ENCODE data around the gene SCYGR5. TPM values are rescaled to one million over a fixed set of nuclear protein-coding genes. Genes with fewer than 3 reads are reported as not detected.
A peak's percentile ranks its signal among the peaks of the same experiment; 100 is the strongest.

Gene SCYGR5
- total and polyA plus RNA-seq, 3 experiments from 2014 or later = not detected

DNA sequence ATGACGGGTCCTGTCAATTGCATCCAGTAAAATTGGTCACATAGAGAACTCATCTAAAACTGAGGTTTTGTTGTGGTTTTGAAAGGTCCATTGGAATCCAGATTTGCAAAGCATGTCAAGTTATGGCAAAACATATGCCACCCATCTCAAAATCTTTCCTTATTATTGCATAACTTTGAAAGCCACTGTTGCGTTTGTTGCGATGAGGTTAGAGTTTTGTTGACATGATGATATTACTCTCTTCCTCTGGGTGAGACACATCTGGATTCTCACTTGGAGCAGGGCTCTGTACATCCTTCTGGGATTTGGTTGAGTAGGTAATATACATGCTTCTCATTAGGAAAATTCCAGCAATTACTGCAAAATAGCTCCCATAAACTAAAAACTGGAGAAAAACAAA, 20.6 kb downstream of the SCYGR5 start:
- no peaks in the 10 kb centered on the region for H3K4me1 Mint-ChIP-seq
- Histone ChIP-seq H3K4me1 (ENCODE audit: insufficient read depth, low read length) (no peaks in the 10 kb centered on the region), H3K36me3 (ENCODE audit: insufficient read depth, low read length) (no peaks in the 10 kb centered on the region), H3K27ac (ENCODE audit: low read depth, low read length) (no peak overlapping the region), H3K4me3 (ENCODE audit: low read length) (no peak overlapping the region), H3K9me3 (ENCODE audit: low read length) (no peaks in the 10 kb centered on the region), H3K27me3 (ENCODE audit: insufficient read depth, low read length, poor library complexity, severe bottlenecking) (no peaks in the 10 kb centered on the region)
- H3K27me3 Mint-ChIP-seq = peaks cover 1 to 47% of the 10 kb centered on the region in 2 donors
- CTCF ChIA-PET = no interaction called here
- peaks cover 0 to 1% (median 0%) of the 10 kb centered on the region in 5 donors for H3K9me3 Mint-ChIP-seq
- H3K4me3 Mint-ChIP-seq = no peak overlapping the region
- no peaks in the 10 kb centered on the region for H3K36me3 Mint-ChIP-seq
- DNase-seq = no peak
- POLR2A ChIA-PET = no interaction called here
- no peak overlapping the region for H3K27ac Mint-ChIP-seq

GRCh38 chr2:227696990-227697679, 30.5 kb downstream of the SCYGR5 start:
- peaks cover 6 to 14% of the 10 kb centered on the region in 2 donors for H3K27me3 Mint-ChIP-seq
- CTCF ChIA-PET = no interaction called here
- no peak overlapping the region for H3K4me3 Mint-ChIP-seq

DNA sequence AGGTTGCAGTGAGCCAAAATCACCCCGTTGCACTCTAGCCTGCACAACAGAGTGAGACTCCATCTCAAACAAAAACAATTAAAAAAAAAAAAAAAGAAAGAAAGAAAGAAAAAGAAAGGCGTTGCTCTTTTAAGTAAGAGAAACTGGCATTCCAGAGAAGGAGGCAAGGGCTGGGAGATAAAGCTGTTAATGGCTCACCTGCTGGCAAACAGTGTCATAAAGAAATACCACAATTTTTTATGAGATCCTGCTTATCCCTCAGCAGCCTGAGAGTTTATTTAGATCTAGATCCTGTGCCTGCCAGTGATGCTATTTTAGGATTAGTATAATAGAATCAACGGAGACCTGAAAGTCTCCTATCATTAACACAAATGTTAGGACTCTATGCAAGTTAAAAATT, 35.0 kb downstream of the SCYGR5 start:
- Histone ChIP-seq H3K36me3 (ENCODE audit: insufficient read depth, low read length) (no peaks in the 10 kb centered on the region), H3K27ac (ENCODE audit: low read depth, low read length) (no peak overlapping the region), H3K9me3 (ENCODE audit: low read length) (no peaks in the 10 kb centered on the region), H3K4me1 (ENCODE audit: insufficient read depth, low read length) (no peaks in the 10 kb centered on the region), H3K4me3 (ENCODE audit: low read length) (no peak overlapping the region), H3K27me3 (ENCODE audit: insufficient read depth, low read length, poor library complexity, severe bottlenecking) (no peaks in the 10 kb centered on the region)
- no peaks in the 10 kb centered on the region for H3K4me1 Mint-ChIP-seq
- H3K36me3 Mint-ChIP-seq = no peaks in the 10 kb centered on the region
- POLR2A ChIA-PET = no interaction called here
- CTCF ChIA-PET = no interaction called here
- H3K27me3 Mint-ChIP-seq = peaks cover 8 to 32% of the 10 kb centered on the region in 2 donors
- H3K4me3 Mint-ChIP-seq = no peak overlapping the region
- H3K9me3 Mint-ChIP-seq = peaks cover 0 to 15% (median 2%) of the 10 kb centered on the region in 5 donors
- no peak for DNase-seq
- peak overlapping the region in 2 of 8 donors; percentile 21 to 65 for H3K27ac Mint-ChIP-seq

More at GRCh38 chr2:227696990-227697679, 30.5 kb downstream of the SCYGR5 start:
- Histone ChIP-seq H3K4me1 (ENCODE audit: insufficient read depth, low read length) (no peaks in the 10 kb centered on the region), H3K9me3 (ENCODE audit: low read length) (no peaks in the 10 kb centered on the region), H3K36me3 (ENCODE audit: insufficient read depth, low read length) (no peaks in the 10 kb centered on the region), H3K27me3 (ENCODE audit: insufficient read depth, low read length, poor library complexity, severe bottlenecking) (no peaks in the 10 kb centered on the region), H3K27ac (ENCODE audit: low read depth, low read length) (no peak overlapping the region), H3K4me3 (ENCODE audit: low read length) (no peak overlapping the region)
- Mint-ChIP-seq H3K9me3 (peaks cover 0 to 10% (median 0%) of the 10 kb centered on the region in 5 donors), H3K4me1 (no peaks in the 10 kb centered on the region), H3K36me3 (no peaks in the 10 kb centered on the region), H3K27ac (no peak overlapping the region)
- DNase-seq = no peak
- POLR2A ChIA-PET = no interaction called here

DNA sequence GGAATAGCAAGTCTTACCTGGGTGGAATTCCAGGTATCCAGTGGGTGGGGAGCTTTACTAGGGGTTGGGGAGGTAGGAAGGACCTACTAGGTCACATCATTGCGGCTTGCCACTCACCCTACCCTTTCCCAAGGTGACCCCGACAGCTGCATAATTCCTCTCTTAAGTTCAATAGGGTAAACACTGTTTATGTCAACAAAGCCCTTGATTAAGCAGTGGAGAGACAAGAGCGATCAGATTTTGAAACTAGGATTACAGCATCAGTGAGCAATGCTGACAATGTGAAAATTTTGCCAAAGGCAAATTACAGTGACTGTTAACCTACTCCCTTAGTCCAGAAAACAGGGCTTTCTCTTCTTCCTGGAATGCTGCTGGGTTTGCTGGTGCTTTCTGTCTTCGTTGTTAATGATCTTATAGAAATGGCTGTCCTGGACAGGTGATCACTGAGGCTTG, 36.7 kb downstream of the SCYGR5 start:
- Histone ChIP-seq H3K27me3 (ENCODE audit: insufficient read depth, low read length, poor library complexity, severe bottlenecking) (no peaks in the 10 kb centered on the region), H3K36me3 (ENCODE audit: insufficient read depth, low read length) (no peaks in the 10 kb centered on the region), H3K27ac (ENCODE audit: low read depth, low read length) (no peak overlapping the region), H3K4me1 (ENCODE audit: insufficient read depth, low read length) (no peaks in the 10 kb centered on the region), H3K9me3 (ENCODE audit: low read length) (no peaks in the 10 kb centered on the region), H3K4me3 (ENCODE audit: low read length) (no peak overlapping the region)
- no peak overlapping the region for H3K27ac Mint-ChIP-seq
- ChIA-PET POLR2A (no interaction called here), CTCF (no interaction called here)
- no peaks in the 10 kb centered on the region for H3K36me3 Mint-ChIP-seq
- H3K4me3 Mint-ChIP-seq = no peak overlapping the region
- H3K4me1 Mint-ChIP-seq = no peaks in the 10 kb centered on the region
- H3K27me3 Mint-ChIP-seq = peaks cover 5 to 32% of the 10 kb centered on the region in 2 donors
- H3K9me3 Mint-ChIP-seq = peaks cover 0 to 15% (median 2%) of the 10 kb centered on the region in 5 donors
- DNase-seq = no peak

DNA sequence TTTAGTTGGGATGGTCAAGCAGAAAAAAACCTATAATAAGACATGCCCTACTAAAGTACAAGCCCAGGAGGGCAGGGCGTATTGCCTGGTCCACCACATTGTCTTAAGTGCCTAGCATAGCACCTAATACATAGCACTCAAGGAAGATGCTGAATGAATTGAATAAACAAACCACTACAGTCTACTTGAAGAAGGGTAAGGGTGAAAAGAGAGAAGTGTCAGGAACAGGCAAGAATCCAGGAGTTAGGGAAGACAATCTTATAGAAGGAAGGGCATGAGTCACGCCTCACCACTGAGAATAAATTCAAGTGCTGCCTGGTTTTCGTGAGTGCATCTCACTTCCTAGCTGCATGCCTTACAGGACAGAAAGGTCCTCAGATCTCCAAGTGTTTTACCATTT, 37.4 kb downstream of the SCYGR5 start:
- no peaks in the 10 kb centered on the region for H3K36me3 ChIP-seq (ENCODE audit: insufficient read depth, low read length)
- H3K4me1 ChIP-seq (ENCODE audit: insufficient read depth, low read length) = no peaks in the 10 kb centered on the region
- no peaks in the 10 kb centered on the region for H3K36me3 Mint-ChIP-seq
- no peak overlapping the region for H3K4me3 ChIP-seq (ENCODE audit: low read length)
- ChIA-PET POLR2A (no interaction called here), CTCF (no interaction called here)
- H3K4me1 Mint-ChIP-seq = no peaks in the 10 kb centered on the region
- no peak for DNase-seq
- no peaks in the 10 kb centered on the region for H3K9me3 ChIP-seq (ENCODE audit: low read length)
- peaks cover 0 to 15% (median 2%) of the 10 kb centered on the region in 5 donors for H3K9me3 Mint-ChIP-seq
- no peak overlapping the region for H3K27ac Mint-ChIP-seq
- no peaks in the 10 kb centered on the region for H3K27me3 ChIP-seq (ENCODE audit: insufficient read depth, low read length, poor library complexity, severe bottlenecking)
- H3K4me3 Mint-ChIP-seq = no peak overlapping the region
- H3K27ac ChIP-seq (ENCODE audit: low read depth, low read length) = no peak overlapping the region
- peaks cover 5 to 32% of the 10 kb centered on the region in 2 donors for H3K27me3 Mint-ChIP-seq

DNA sequence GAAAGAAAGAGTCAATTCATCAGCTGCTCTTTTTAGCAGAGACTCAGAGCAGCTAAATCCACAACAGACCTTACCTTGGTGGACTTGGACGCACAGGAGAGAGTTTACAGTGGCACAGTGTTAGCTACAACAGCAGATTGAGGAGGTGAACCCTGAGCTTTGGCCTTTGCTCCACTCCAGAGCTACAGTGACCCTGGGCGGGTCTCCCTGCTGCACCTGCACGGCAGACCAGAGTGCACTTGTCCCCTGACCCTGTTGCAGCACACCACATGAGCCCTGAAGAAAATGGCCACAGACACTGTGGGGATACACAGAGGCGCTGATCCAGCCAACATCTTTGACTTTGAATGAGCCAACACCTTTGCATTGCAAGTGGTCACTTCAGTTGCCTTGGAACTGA, 40.3 kb downstream of the SCYGR5 start:
- Mint-ChIP-seq H3K36me3 (no peaks in the 10 kb centered on the region), H3K27me3 (peaks cover 8 to 30% of the 10 kb centered on the region in 2 donors), H3K27ac (no peak overlapping the region), H3K4me1 (no peaks in the 10 kb centered on the region), H3K4me3 (no peak overlapping the region), H3K9me3 (peaks cover 0 to 10% (median 2%) of the 10 kb centered on the region in 5 donors)
- Histone ChIP-seq H3K9me3 (ENCODE audit: low read length) (no peaks in the 10 kb centered on the region), H3K27ac (ENCODE audit: low read depth, low read length) (no peak overlapping the region), H3K4me1 (ENCODE audit: insufficient read depth, low read length) (no peaks in the 10 kb centered on the region), H3K27me3 (ENCODE audit: insufficient read depth, low read length, poor library complexity, severe bottlenecking) (no peaks in the 10 kb centered on the region), H3K36me3 (ENCODE audit: insufficient read depth, low read length) (no peaks in the 10 kb centered on the region), H3K4me3 (ENCODE audit: low read length) (no peak overlapping the region)
- ChIA-PET POLR2A (no interaction called here), CTCF (no interaction called here)
- no peak for DNase-seq

- no peaks in the 10 kb centered on the region for H3K9me3 ChIP-seq (ENCODE audit: low read length)
- CTCF ChIA-PET = no interaction called here
- no peaks in the 10 kb centered on the region for H3K36me3 ChIP-seq (ENCODE audit: insufficient read depth, low read length)
- no peak overlapping the region for H3K27ac ChIP-seq (ENCODE audit: low read depth, low read length)
- Mint-ChIP-seq H3K4me1 (no peaks in the 10 kb centered on the region), H3K36me3 (no peaks in the 10 kb centered on the region), H3K4me3 (no peak overlapping the region), H3K27me3 (peaks cover 8 to 27% of the 10 kb centered on the region in 2 donors), H3K9me3 (peaks cover 0 to 7% (median 0%) of the 10 kb centered on the region in 5 donors), H3K27ac (no peak overlapping the region)
- no peaks in the 10 kb centered on the region for H3K4me1 ChIP-seq (ENCODE audit: insufficient read depth, low read length)
- DNase-seq = no peak
- H3K4me3 ChIP-seq (ENCODE audit: low read length) = no peak overlapping the region
- no peaks in the 10 kb centered on the region for H3K27me3 ChIP-seq (ENCODE audit: insufficient read depth, low read length, poor library complexity, severe bottlenecking)
- POLR2A ChIA-PET = no interaction called here
These were observed 40.8 kb downstream of the SCYGR5 start for GRCh38 chr2:227707390-227707789.

DNA sequence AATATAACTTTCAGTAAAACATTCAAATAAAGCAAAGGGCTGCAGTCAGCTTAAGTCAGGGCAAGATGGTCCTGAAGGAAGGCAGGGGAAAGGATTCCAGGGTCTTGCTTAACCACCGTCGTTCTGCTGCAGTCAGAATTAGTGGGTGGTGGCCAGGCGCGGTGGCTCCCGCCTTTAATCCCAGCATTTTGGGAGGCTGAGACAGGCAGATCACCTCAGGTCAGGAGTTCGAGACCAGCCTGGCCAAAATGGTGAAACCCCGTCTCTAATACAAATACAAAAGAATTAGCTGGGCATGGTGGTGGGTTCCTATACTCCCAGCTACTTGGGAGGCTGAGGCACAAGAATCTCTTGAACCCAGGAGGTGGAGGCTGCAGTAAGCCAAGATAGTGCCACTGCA, 44.4 kb downstream of the SCYGR5 start:
- Histone ChIP-seq H3K36me3 (ENCODE audit: insufficient read depth, low read length) (no peaks in the 10 kb centered on the region), H3K27me3 (ENCODE audit: insufficient read depth, low read length, poor library complexity, severe bottlenecking) (no peaks in the 10 kb centered on the region), H3K27ac (ENCODE audit: low read depth, low read length) (no peak overlapping the region), H3K4me1 (ENCODE audit: insufficient read depth, low read length) (no peaks in the 10 kb centered on the region), H3K4me3 (ENCODE audit: low read length) (no peak overlapping the region), H3K9me3 (ENCODE audit: low read length) (no peaks in the 10 kb centered on the region)
- no peaks in the 10 kb centered on the region for H3K4me1 Mint-ChIP-seq
- ChIA-PET POLR2A (no interaction called here), CTCF (no interaction called here)
- H3K9me3 Mint-ChIP-seq = no peaks in the 10 kb centered on the region
- H3K27ac Mint-ChIP-seq = no peak overlapping the region
- DNase-seq = no peak
- H3K4me3 Mint-ChIP-seq = no peak overlapping the region
- peaks cover 6 to 7% of the 10 kb centered on the region in 2 donors for H3K27me3 Mint-ChIP-seq
- H3K36me3 Mint-ChIP-seq = no peaks in the 10 kb centered on the region

All from CD8-positive, alpha-beta memory T cell (primary cell).